ENCODE results near the gene BPGM.

The BPGM gene

DNA sequence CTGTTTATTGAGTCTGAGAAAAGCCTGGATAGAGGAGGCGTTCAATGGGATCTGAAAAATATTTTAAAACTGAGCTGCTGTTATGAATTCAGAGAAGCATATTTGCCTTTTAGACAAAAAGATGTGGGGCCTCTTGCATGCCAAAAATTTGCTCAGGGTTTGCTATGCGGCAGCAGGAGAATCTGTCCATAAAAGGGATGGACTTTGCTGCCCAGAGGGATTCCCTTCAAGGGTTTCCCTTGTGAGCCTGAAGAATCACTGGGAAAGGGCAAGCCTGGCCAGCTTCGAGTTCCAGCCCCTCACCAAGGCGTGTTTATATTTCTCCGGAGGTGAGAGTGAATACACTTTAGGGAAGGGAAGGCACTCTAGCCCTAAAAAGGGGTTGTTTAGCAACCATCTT lies 77.2 kb downstream of the BPGM start:
- FAIRE-seq: no peak

DNA sequence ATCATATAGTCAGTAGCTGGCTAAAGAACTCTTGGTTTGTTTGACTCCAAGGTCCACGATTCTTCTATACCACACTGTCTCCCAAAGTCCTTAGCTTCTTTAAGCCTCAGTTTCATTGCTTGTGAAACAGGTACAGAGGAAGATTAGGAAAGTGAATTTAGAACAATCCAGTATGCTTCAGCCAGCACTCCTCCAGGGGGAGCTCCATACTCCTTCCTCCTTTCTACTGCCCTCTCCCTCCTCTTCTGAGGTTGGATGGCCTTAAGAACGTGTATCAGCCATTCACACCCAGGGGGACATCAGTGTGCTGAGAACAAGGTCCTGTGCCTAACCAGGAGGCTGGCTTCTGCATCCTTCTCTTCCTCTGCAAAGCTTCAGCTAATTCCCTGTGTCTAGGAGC lies 78.0 kb downstream of the BPGM start:
- FAIRE-seq: no peak

DNA sequence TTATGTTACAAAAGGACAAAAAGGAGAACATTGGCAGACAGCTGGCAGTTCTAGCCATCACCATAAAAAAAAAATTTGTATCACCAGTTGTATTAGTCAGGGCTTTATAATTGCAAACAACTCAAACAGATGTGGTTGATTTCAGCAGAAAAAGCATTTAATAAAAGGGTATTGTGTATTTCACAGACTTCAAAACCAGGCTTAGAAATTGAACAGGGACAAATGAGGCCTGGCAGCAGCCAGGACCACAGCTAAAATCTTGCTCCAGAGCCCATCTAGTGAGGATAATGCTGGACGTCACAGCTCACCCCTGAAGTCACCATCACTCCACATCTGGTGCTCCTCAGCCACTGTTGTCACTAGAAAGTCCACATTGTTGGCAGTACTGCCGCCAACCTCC lies 79.9 kb downstream of the BPGM start:
- no peak for FAIRE-seq

DNA sequence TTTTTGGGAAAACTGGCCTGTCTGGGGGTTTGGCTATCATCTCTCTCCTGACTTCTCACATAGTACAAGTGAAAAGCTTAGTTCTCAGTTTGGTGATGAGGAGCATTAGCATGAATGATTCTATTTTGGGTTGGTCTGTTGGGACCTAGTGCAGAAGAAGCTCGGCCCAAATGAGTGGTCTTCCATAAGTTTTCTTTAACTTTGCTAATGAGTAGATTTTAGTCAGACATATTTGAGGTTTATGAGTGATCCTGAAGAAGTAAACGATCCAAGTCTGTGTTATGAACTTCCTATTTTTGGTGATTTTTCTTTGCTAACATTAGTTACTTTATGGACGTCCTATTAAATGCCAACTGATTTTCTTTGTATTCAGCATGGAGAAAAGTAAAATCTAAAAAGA lies 81.1 kb downstream of the BPGM start:
- FAIRE-seq: no peak
